Renal cortical epithelial cell (primary cell): Measurements from ENCODE around the gene CEP70. TPM values are rescaled to one million over a fixed set of nuclear protein-coding genes. Genes with fewer than 3 reads are reported as not detected.
A peak's percentile ranks its signal among the peaks of the same experiment; 100 is the strongest.
"Not testable (repeated sequence)": the region's sequence is repeated elsewhere in the genome, so short reads cannot be mapped to it uniquely, and the experiment has no call there.

ENCODE experiments used
- DNase-seq: peaks from one replicate; pipeline ENCODE4 v3.0.0-alpha.2; 2011; ENCODE audit warnings: low read depth
- total RNA-seq: library from RNA; depleted of rRNA; stranded (reverse); fragments of >200 nt; gene quantifications from 2 replicates; pipeline ENCODE4 v1.2.3, GENCODE V29; 2014

Gene CEP70
- total RNA-seq, 1 donor from 2014 or later = 136 TPM

DNA sequence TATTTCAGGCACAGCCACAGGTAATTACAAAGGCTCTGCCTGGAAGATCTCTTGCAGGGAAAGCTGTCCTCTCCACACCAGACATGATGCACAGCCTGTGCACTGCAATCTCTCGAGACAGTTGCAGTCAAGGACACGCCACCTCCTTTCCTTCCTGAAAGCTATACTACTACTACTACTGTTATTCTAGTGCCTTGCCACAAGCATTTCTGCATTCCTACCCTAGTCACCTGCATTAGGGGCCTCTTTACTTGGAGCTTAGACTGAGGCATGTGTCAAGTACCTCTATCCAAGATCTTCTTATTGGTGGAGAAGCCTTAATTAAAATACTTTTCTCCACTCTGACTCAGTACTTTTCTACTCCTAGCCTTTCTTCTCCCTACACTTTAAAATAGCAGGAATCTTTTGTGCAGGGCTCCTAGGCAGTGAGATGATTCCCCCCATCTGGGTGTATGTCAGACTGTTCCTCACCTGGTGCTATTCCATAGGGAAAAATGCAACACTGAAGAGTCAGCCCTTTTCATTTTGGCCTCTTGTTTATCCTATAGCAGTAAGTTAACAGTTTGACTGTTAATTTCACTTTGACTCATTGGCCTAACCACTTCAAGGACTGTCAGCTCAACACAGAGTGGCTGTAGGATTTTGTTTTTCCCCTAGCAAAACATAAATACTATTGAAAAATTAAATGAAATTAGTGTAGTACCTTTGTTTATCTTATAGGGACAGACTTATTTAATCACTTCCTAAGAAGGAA lies 80.8 kb downstream of the CEP70 start:
- no peak for DNase-seq

DNA sequence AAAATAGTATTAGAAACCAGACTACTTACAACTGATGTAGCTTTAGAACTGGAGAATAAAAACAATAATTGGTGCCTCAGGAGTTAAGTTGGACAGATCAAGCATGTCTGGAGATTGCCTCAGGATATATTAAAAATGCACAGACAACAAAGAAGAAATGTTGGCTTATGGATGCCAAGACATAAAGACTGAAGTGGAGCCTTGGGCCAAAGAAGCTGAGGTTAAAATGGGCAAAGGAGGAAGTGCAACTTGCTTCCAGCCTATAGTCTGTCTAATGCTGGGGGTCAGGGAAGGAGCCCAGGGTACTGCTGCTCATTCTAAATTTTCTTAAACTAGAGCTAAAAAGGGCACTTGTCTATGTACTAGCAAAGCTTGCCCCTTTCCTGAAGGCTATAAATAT lies 82.1 kb downstream of the CEP70 start:
- DNase-seq = no peak

DNA sequence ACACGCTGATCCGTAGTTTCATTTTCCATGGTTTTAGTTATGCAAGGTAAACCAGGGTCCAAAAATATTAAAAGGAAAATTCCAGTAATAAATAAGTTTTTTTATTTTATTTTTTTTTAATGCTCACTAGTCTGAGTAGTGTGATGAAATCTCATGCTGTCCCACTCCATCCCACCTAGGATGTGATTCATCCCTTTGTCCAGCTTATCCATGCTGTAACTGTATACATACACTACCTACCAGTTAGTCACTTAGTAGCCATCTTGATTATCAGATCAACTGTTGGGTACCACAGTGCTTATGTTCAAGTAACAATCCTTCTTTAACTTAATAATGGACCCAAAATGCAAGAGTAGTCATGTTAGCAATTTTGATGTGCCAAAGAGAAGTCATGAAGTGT lies 84.5 kb downstream of the CEP70 start:
- DNase-seq = no peak

DNA sequence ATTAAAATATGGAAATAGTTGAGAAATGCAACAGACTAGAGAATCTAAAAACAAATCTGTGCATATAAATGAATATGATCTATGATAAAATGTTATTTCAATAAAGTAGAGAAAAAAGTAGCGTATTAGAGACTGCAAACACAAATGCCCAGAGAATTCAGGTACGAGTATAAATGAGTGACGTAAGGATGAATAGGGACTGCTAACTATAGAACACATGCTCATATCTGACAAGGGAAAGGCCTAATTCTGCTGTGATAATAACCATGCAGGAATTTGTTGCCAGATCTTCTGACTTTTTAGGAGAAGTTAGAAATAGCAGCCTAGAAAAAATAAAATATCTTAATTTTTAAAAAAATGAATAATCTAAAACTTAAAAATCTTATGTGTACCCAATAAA lies 86.5 kb downstream of the CEP70 start:
- DNase-seq = no peak

DNA sequence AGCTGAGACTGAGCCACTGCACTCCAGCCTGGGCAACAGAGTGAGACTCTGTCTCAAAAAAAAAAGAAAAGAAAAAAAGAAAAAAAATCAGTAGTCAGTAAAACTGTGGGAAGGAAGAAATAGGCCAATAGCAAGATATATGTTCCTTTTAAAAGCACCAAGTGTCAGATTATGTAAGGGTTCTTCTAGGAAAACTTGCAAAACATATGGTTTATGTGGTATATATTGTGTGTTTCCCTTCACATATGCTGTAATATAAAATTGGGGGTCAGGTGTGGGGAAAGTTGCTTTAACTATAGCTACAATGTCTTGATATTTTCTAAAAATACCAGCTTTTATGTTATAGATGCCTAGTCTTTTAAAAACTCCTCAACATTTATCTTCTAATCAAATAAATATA lies 95.1 kb downstream of the CEP70 start:
- no peak for DNase-seq

DNA sequence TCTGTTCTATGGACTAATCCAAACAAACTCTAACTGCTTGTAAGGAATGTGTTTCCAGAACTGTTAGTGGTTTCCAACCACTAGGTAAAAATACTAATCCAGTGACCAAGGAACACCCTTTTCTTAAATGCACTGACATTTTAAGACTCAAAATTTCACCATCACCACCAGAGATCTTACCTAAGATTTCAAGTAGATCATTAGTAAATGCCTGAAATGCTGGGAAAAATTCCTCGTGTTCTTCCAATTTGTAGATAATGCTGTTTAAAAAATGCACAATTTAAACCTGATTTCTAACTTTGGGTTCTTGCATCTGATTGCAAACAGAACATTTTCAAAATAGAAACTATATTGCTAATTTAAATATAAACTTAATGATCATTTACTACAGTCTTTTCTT lies 96.2 kb downstream of the CEP70 start:
- peak; percentile 61 for DNase-seq

DNA sequence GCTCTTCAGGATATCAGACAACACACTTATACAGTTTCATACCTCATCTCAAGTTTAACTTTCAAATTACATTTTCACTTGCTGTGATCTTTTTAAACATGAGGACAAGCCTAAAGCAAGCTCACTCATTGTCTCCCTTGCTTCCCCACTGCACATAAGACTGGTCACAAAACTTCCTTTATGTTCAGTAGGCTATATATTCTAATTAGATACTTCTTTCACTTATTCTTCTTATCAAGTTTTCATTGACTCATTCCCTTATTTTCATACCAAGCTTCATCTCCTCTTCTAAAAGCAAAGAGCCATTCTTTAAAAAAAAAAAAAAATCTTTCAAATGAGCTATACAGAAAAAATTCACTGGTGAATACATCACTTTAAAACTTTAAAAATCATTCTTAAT lies 97.0 kb downstream of the CEP70 start:
- DNase-seq = no peak

DNA sequence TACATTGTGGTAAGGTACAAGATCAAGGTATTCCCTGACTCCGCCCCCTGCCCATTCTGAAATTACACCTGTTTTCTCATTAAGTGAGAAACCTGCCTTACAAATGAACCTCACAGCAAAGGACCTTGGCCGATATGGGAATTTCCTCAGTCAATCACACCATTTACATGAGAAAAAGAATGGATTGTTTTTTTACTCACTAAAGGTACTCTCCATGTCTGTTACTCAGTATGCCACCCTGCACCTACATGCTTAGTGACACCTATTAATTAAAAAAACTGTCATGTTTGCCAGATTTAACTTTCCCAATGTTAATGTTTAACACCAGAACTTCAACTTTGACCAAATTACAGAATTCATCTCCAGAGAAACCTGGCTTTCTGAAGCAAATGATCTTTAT lies 97.6 kb downstream of the CEP70 start:
- DNase-seq = no peak

DNA sequence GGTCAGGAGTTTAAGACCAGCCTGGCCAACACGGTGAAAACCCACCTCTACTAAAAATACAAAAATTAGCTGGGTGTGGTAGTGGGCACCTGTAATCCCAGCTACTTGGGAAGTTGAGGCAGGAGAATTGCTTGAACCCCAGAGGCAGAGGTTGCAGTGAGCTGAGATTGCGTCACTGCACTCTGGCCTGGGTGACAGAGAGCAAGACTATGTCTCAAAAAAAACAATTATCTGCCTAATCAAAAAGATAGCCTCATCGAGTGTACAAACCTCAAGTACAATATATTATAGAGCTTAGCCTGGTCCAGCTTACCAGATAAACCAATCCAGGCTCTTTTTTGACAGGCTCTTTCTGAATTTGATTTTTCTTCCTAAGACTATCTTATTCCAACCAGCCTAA lies 98.4 kb downstream of the CEP70 start:
- DNase-seq = not testable (repeated sequence)

DNA sequence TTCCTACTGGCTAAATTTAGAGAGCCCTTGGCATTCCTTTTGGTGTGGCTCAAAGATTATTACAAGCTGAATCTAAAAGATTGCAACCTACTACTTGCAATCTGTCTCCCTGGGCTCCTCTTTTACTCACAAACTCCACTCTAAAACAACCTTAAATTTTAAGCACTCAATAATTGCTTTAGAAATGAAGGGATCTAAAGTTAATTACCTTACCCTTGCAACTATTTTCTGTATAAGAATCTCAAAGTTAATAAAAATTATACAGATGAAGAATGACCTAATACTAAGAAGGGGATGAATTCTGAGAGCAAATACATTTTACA lies 99.5 kb downstream of the CEP70 start:
- DNase-seq = no peak

DNA sequence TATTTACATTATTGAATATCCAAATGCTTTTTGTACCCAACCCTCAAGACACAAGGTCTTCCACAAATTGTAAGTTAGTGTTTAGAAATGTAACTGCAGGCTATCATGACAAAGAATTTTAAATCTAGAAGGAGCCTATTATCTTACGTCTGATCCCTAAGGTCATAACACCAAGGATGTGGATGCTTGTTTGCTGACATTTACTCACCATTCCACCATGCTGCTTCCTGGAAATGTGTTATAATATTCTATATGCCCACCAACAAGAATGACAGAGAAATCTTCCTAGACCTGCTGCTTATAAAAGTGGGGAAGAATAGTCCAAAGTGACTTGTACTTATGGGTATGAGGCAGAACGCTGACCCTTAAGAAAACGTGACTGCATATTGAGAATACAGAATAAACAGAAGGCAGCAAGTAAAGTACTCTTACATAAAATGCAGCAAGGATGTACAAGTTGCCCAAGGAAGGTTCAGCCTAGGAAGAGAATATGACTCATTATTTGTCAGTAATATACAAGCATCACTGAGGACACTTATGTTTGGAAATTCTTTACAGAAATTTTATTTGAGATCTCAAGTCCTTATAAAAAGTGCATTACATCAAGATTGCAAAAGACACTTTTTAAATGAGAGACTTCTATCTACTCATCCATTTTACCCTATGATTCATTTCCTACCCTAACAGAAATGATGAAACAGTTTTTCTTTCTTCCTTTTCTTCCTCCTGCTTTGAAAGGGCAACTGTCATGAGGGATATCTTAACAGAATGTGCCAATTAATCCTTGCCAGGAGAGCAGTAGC lies 100.1 kb downstream of the CEP70 start:
- DNase-seq = peak; percentile 64

DNA sequence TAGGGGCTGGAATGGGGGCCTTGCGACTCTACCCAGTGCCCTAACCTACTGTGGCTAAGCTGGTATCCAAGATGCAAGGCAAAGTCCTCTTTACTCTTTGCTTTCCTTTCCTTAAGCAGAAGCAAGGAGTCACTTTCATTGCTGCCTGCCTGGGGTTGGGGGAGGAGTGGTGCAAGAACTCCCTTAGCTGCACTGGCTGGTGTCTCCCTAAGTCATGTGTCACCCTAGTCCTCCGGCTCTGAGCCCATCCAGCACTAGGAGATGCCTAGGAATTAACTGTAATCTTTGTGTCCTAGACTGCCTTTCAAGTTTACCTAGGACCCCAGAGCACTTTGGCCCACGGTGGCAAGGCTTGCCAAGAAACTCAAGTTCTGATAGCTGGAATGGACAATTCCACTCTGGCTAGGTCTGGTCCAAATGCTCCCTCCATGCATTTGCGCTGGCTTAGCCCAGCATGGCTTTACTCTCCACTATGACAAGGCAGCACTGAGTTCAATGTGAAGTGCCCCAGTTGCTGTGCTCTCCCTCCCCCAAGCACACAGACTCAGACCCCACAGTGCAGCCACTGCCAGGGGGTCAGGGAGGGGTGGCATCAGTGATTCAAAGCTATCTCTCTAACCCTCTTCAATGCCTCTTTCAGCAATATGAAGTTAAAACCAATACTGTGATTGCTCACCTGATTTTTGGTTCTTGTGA lies 100.9 kb downstream of the CEP70 start:
- no peak for DNase-seq

DNA sequence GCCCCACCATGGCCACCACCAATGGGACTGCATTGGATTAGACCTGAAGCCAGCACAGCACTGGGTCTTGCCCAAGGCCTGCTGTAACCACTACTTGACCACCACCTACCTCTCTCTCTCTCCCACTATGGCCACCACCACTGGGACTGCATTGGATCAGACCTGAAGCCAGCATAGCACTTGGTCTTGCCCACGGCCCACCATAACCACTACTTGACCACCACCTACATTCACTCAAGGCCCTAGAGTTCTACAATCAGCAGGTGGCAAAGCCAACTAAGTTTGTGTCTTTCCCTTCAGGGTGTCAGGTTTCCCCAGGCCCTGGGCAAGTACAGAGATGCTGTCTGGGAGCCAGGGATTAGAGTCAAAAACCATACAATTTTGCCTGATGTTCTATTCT lies 102.1 kb downstream of the CEP70 start:
- DNase-seq = no peak

DNA sequence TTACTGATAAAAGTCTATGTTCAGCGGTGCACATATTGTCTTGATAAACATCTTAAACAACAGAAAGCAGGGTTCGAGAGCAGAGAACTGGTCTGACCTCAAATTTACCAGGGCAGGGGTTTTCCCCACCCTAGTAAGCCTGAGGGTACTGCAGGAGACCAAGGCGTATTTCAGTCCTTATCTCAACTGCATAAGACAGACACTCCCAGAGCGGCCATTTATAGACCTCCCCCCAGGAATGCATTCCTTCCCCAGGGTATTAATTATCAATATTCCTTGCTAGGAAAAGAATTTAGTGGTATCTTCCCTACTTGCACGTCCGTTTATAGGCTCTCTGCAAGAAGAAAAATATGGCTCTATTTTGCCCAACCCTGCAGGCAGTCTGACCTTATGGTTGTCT lies 107.5 kb downstream of the CEP70 start:
- not testable (repeated sequence) for DNase-seq

DNA sequence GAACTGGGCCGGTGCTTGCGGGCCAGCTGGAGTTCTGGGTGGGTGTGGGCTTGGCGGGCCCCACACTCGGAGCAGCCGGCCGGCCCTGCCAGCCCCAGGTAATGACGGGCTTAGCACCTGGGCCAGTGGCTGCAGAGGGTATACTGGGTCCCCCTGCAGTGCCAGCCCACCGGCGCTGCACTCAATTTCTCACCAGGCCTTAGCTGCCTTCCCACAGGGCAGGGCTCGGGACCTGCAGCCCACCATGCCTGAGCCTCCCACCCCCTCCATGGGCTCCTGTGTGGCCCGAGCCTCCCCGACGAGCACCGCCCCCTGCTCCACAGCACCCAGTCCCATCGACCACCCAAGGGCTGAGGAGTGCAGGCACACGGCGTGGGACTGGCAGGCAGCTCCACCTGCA lies 109.4 kb downstream of the CEP70 start:
- not testable (repeated sequence) for DNase-seq

DNA sequence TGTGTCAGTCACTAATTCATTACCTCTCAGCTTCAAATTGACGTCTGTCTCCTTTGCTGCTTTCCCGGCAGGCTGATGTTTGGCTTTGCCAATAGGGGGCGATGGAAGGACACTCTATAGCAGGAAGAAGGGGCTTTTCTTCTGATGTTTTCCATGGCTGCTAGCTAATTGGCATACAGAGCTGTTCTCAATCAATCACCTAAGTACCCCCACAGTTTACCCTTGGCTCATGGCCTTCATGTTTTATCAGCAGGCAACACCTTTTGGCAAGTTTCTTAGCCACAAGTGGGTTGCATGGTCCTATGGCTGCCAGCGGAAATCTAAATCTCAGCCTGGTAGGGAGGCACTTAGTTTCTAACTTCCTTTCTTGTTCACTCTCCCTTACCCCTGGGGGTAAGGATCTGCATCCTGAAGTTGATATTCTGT lies 114.6 kb downstream of the CEP70 start:
- peak; percentile 43 for DNase-seq

DNA sequence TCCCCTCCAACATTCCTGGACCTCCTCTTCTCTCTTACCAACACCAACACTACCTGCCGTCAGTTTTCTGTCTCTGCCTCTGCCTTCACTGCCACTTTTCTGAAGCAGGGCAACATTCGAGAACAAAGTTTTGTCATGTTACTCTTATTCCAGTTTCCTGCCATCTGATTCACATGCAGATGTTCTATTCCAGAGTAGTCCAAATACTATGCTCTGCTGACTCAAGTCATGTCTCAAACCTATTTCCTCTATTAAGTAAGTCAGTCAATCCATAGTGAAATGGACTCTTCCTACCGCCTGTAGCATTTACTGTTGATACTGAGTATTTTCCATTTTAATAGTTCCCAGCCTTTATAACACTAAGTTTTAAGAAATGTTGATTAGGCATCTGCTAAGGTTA lies 116.3 kb downstream of the CEP70 start:
- no peak for DNase-seq

DNA sequence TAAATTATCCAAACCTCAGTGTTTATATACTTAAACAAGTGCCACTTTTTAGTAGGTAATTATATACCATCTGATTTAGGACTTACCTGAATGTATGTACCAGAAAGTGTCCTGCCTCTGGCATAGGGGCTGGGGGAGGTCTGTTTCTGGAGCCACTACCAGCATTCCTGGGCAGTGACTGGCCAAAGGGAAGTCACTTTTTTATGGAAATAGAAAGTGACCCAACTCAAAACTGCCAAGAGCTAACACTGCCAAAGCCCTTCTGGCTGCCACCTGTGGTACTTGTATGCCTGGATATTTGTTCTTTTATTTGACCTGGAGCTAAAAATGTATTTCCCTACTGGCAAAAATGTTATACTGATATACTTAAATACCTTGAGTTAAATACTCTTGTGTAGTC lies 116.9 kb downstream of the CEP70 start:
- no peak for DNase-seq

DNA sequence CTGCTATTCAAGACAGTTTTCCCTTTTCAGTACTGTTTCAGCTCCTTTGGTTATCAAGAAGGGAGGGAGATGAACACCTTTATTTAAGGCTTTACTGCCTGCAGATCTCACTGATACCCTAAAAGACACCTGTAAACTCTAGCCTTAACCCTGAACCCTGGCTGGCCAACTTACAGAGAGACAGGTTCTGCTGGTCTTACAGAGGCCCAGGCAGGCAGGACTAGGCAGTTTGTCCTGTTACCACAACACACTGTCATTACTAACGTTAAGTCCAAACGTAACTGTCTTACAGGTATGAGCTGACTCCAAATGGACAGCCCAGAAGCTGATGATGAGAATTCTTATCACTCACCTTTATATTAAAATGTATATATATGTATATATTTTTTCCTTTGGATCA lies 117.5 kb downstream of the CEP70 start:
- DNase-seq = no peak

DNA sequence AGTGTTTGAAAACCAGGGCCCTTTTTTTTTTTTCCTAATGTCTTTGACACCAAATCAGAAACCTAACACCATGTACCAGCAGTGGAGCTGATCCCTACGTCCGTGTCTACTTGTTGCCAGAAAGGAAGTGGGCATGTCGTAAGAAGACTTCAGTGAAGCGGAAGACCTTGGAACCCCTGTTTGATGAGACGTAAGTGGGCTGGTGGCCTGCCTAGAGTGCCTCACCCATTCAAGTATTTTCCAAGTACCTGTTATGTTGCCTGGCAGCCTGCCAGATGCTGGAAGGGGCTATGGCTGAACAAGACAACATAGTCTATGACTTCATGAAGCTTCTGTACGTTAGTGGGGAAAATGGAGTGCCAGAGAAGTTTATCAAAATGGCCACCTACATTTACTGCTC lies 119.9 kb downstream of the CEP70 start:
- no peak for DNase-seq

DNA sequence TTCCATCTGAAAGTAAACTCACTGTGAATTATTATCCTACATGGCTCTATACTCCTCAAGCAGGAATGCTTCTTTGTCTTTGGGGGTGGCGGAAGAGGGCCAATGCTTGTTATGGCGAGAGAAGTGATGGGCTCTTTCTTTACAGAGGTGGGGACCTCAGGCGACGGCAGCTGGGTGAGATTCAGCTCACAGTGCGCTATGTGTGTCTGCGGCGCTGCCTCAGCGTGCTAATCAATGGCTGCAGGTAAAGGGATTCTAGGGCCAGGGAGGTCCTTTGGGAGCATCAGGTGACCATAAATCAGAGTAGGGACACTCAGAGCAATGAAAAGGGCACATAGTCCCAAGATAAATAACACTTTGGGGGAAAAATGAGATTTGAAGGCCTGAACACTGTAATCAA lies 120.7 kb downstream of the CEP70 start:
- DNase-seq = no peak

DNA sequence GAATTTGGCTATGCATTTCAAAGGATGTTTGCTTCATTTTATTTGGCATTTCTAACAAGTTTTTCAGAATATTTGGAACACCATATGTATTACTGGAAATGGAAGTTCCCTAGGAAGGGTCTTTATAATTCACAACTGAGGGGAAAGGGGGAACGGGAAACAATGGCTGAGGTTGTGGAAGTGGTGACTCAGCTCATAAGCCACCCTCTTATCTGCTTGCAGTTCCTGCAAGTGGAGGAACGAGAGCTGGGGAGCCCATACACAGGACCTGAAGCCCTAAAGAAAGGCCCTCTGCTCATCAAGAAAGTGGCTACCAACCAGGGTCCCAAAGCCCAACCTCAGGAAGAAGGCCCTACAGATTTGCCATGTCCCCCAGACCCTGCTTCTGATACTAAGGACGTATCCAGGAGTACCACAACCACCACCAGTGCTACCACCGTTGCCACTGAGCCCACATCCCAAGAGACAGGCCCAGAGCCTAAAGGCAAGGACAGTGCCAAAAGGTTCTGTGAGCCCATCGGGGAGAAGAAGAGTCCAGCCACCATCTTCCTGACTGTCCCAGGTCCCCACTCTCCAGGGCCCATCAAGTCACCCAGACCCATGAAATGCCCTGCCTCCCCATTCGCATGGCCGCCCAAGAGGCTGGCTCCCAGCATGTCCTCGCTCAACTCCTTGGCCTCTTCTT lies 121.8 kb downstream of the CEP70 start:
- DNase-seq = no peak
